ENCODE results near the gene MGLL. TPM values are rescaled to one million over a fixed set of nuclear protein-coding genes. Genes with fewer than 3 reads are reported as not detected.

The MGLL gene
- total RNA-seq, 4 donors from 2014 or later, result 37.9 to 54.3 (median 45.2) TPM

DNA sequence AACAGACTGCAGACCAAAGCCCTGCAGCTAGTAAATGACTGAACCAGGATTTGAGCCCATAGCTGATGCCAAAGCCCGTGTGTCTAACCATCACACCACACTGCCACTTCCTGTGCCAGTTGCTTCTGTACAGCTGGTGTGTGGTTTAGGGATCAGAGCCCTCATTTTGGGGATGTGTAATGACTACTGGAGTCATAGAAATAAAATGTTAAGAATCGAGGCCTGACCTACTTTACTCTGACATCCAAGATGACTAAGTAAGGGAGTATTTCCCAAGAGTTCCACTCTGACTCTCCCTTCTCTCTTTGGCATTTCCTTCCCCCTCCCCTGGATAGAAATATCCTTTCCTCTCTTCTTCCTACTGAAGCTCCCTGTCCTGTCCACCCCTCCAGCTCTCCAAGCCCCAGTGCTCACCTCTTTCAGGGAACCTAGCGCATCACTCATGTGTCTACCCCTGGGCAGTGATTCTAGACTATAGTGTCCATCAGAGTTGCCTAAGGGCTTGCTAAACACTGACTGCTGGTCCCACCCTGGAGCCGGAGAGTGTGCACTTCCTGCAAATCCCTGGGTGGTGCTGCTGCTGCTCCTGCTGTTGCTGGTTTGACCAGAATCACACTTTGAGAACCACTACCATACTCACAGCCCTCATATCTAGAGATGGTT lies 53.8 kb downstream of the MGLL start:
- Histone ChIP-seq H3K27ac (peak overlapping the region; percentile 63), H3K4me3 (no peak overlapping the region), H3K4me1 (peaks cover 3% of the 10 kb centered on the region), H3K27me3 (no peaks in the 10 kb centered on the region), H3K36me3 (no peaks in the 10 kb centered on the region), H3K9me3 (peaks cover 15% of the 10 kb centered on the region)
- DNase-seq (ENCODE audit: low spot score in 2 of 2), result no peak
- TF ChIP-seq EP300 (IDR thresholded peaks at IDR 0.05), result no peak
- peak in 1 of 3 donors; percentile 56 for TF ChIP-seq POLR2AphosphoS5 (IDR thresholded peaks at IDR 0.05)
- no peak for TF ChIP-seq POLR2A (IDR thresholded peaks at IDR 0.05)
- 64% methylated on average over 4 of the region's 4 CpGs for WGBS

- WGBS, result 86% methylated on average over 1 of the region's 1 CpG
- DNase-seq (ENCODE audit: low spot score in 2 of 2), result no peak
- TF ChIP-seq EP300 (IDR thresholded peaks at IDR 0.05) (no peak), POLR2AphosphoS5 (IDR thresholded peaks at IDR 0.05) (no peak), POLR2A (IDR thresholded peaks at IDR 0.05) (no peak)
- TF ChIP-seq, protein P1, sequence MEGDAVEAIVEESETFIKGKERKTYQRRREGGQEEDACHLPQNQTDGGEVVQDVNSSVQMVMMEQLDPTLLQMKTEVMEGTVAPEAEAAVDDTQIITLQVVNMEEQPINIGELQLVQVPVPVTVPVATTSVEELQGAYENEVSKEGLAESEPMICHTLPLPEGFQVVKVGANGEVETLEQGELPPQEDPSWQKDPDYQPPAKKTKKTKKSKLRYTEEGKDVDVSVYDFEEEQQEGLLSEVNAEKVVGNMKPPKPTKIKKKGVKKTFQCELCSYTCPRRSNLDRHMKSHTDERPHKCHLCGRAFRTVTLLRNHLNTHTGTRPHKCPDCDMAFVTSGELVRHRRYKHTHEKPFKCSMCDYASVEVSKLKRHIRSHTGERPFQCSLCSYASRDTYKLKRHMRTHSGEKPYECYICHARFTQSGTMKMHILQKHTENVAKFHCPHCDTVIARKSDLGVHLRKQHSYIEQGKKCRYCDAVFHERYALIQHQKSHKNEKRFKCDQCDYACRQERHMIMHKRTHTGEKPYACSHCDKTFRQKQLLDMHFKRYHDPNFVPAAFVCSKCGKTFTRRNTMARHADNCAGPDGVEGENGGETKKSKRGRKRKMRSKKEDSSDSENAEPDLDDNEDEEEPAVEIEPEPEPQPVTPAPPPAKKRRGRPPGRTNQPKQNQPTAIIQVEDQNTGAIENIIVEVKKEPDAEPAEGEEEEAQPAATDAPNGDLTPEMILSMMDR (IDR thresholded peaks at IDR 0.05), result no peak
- Histone ChIP-seq H3K4me1 (peaks cover 10% of the 10 kb centered on the region), H3K9me3 (peaks cover 15% of the 10 kb centered on the region), H3K27ac (no peak overlapping the region), H3K36me3 (no peaks in the 10 kb centered on the region), H3K4me3 (no peak overlapping the region), H3K27me3 (no peaks in the 10 kb centered on the region)
Observed at GRCh38 chr3:127767126-127767525, 55.2 kb downstream of the MGLL start.

- Histone ChIP-seq H3K4me3 (no peak overlapping the region), H3K27me3 (no peaks in the 10 kb centered on the region), H3K9me3 (peaks cover 15% of the 10 kb centered on the region), H3K27ac (no peak overlapping the region), H3K36me3 (no peaks in the 10 kb centered on the region), H3K4me1 (peaks cover 10% of the 10 kb centered on the region)
- DNase-seq (ENCODE audit: low spot score in 2 of 2), result no peak
- TF ChIP-seq EP300 (IDR thresholded peaks at IDR 0.05) (no peak), POLR2AphosphoS5 (IDR thresholded peaks at IDR 0.05) (no peak), POLR2A (IDR thresholded peaks at IDR 0.05) (no peak)
- TF ChIP-seq, protein P1 (IDR thresholded peaks at IDR 0.05), result no peak
- WGBS, result 95% methylated on average over 7 of the region's 7 CpGs
Observed at GRCh38 chr3:127765735-127766134, 56.6 kb downstream of the MGLL start.

DNA sequence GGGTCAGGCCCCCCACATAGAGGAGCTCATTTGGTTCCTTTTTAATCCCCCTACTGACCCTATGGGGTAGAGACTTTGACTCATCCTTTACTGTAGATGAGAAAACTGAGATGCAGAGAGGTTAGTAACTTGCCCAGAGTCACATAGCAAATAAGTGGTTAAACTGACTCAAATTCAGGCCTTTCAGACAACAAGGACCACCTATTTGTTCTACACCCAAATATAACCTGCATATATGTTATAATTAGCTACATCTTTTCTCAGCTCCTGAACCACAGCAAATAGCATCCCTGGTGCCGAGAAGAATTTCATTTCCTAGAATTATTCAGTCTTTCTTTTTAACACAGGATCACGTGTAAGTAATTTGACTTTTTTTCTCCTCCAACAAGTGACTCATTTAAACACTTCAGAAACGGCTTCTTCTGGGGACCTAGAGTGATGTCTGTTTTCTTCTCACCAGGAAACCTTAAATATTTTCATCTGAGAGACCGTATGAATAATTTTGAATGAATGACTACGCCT lies 57.4 kb downstream of the MGLL start:
- Histone ChIP-seq H3K27me3 (no peaks in the 10 kb centered on the region), H3K4me1 (peaks cover 10% of the 10 kb centered on the region), H3K36me3 (no peaks in the 10 kb centered on the region), H3K27ac (no peak overlapping the region), H3K9me3 (peaks cover 15% of the 10 kb centered on the region), H3K4me3 (no peak overlapping the region)
- WGBS, result 64% methylated on average over 5 of the region's 5 CpGs
- TF ChIP-seq EP300 (IDR thresholded peaks at IDR 0.05), result no peak
- DNase-seq (ENCODE audit: low spot score in 2 of 2), result no peak

DNA sequence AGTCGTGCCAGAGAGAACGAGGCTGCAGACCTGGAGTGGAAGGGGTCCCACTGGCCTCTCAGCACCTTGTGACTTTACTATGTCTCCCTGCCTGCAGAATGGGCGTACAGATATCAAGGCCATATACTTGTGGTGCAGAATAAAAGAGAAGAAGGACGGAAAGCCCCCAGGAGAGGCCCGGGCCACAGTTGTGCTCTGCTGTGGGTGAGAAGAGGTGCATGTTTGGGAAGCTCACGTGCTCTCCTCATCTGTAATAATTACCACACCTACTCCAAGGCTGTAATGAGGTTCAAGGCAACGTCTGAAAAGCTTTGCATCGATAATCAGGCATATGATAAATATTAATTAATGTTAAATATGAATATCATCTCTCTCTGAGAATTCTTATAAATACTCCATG lies 58.0 kb downstream of the MGLL start:
- no peak overlapping the region for H3K4me3 ChIP-seq
- TF ChIP-seq, protein P1 (IDR thresholded peaks at IDR 0.05), result no peak
- no peak for TF ChIP-seq EP300 (IDR thresholded peaks at IDR 0.05)
- no peak for TF ChIP-seq POLR2A (IDR thresholded peaks at IDR 0.05)
- no peak for TF ChIP-seq POLR2AphosphoS5 (IDR thresholded peaks at IDR 0.05)
- no peak for DNase-seq (ENCODE audit: low spot score in 2 of 2)
- H3K27ac ChIP-seq, result no peak overlapping the region
- peaks cover 15% of the 10 kb centered on the region for H3K9me3 ChIP-seq
- no peaks in the 10 kb centered on the region for H3K27me3 ChIP-seq
- no peaks in the 10 kb centered on the region for H3K36me3 ChIP-seq
- WGBS, result 94% methylated on average over 8 of the region's 8 CpGs
- peaks cover 10% of the 10 kb centered on the region for H3K4me1 ChIP-seq

- Histone ChIP-seq H3K27ac (no peak overlapping the region), H3K4me1 (peaks cover 10% of the 10 kb centered on the region), H3K9me3 (peaks cover 15% of the 10 kb centered on the region), H3K4me3 (no peak overlapping the region), H3K27me3 (no peaks in the 10 kb centered on the region), H3K36me3 (no peaks in the 10 kb centered on the region)
- 75% methylated on average over 7 of the region's 7 CpGs for WGBS
- no peak for DNase-seq (ENCODE audit: low spot score in 2 of 2)
- no peak for TF ChIP-seq EP300 (IDR thresholded peaks at IDR 0.05)
- TF ChIP-seq, protein P1 (IDR thresholded peaks at IDR 0.05), result no peak
Observed at GRCh38 chr3:127763816-127764215, 58.5 kb downstream of the MGLL start.

All from suprapubic skin (tissue), 4 donors.